Stimulated activated CD4-positive, alpha-beta T cell treated with anti-CD3 and anti-CD28 coated beads, Interleukin-15, amount 100 ng/mL, for 1 hour (primary cell): Measurements from ENCODE around the gene CHP2.
A peak's percentile ranks its signal among the peaks of the same experiment; 100 is the strongest.
"Not testable (repeated sequence)": the region's sequence is repeated elsewhere in the genome, so short reads cannot be mapped to it uniquely, and the experiment has no call there.

Experiments used
- DNase-seq, 2 donors: peaks; one replicate each; pipeline ENCODE4 v3.0.0-alpha.2; 2020; ENCODE audit warnings: low read depth in 1 of 2, low spot score in 1 of 2

CHP2 gene

GRCh38 chr16:23742766-23743165 is 12.1 kb upstream of the CHP2 start:
- DNase-seq = no peak

- DNase-seq = no peak
Observed at GRCh38 chr16:23745263-23745662, 9.6 kb upstream of the CHP2 start.

GRCh38 chr16:23748630-23749029 is 6.2 kb upstream of the CHP2 start:
- no peak for DNase-seq

- not testable (repeated sequence) for DNase-seq
Observed at GRCh38 chr16:23751053-23751452, 3.8 kb upstream of the CHP2 start.

GRCh38 chr16:23753908-23754593 is 775 bp upstream of the CHP2 start:
- DNase-seq = no peak

GRCh38 chr16:23755484-23755809 is 621 bp downstream of the CHP2 start:
- DNase-seq = no peak

GRCh38 chr16:23757116-23757515 is 2.3 kb downstream of the CHP2 start:
- no peak for DNase-seq

GRCh38 chr16:23757937-23758619 is 3.3 kb downstream of the CHP2 start:
- no peak for DNase-seq

- no peak for DNase-seq
Observed at GRCh38 chr16:23765933-23766332, 11.1 kb downstream of the CHP2 start.

GRCh38 chr16:23768581-23768980 is 13.8 kb downstream of the CHP2 start:
- DNase-seq = no peak

GRCh38 chr16:23771027-23771426 is 16.2 kb downstream of the CHP2 start:
- no peak for DNase-seq

- no peak for DNase-seq
Observed at GRCh38 chr16:23771642-23772041, 16.8 kb downstream of the CHP2 start.

- no peak for DNase-seq
Observed at GRCh38 chr16:23773339-23773738, 18.5 kb downstream of the CHP2 start.

- DNase-seq = no peak
Observed at GRCh38 chr16:23781176-23781575, 26.4 kb downstream of the CHP2 start.

- no peak for DNase-seq
Observed at GRCh38 chr16:23784811-23785447, 30.1 kb downstream of the CHP2 start.

GRCh38 chr16:23785842-23786241 is 31.0 kb downstream of the CHP2 start:
- no peak for DNase-seq

GRCh38 chr16:23786964-23787561 is 32.2 kb downstream of the CHP2 start:
- DNase-seq = no peak

- no peak for DNase-seq
Observed at GRCh38 chr16:23788685-23789084, 33.9 kb downstream of the CHP2 start.

- no peak for DNase-seq
Observed at GRCh38 chr16:23795378-23795777, 40.6 kb downstream of the CHP2 start.

- DNase-seq = no peak
Observed at GRCh38 chr16:23796941-23797340, 42.1 kb downstream of the CHP2 start.

GRCh38 chr16:23801378-23801777 is 46.6 kb downstream of the CHP2 start:
- DNase-seq = peak; percentile 54 to 67

- no peak for DNase-seq
Observed at GRCh38 chr16:23802776-23803175, 48.0 kb downstream of the CHP2 start.
